Testis (tissue), 2 donors: ENCODE measurements around the gene NAT8L.

Experiments
- POLR2A ChIP-seq: fragments of 450-650 bp; IDR thresholded peaks from one replicate; pipeline ENCODE4 v1.6.1; 2017; ENCODE audit warnings: antibody characterized with exemption, mild to moderate bottlenecking, moderate library complexity
- TF ChIP-seq, protein P1 (sequence below), 3 experiments: fragments of 450-650 bp in 2 of 3; fragments of 200-600 bp in 1 of 3; sonication (generic) in 1 of 3; IDR thresholded peaks; one replicate each; pipeline ENCODE4 v1.5.1; 2016 to 2019; ENCODE audit warnings: antibody characterized with exemption in 3 of 3, mild to moderate bottlenecking in 2 of 3, moderate library complexity in 1 of 3

- TF ChIP-seq POLR2A = no peak
- TF ChIP-seq, protein P1, sequence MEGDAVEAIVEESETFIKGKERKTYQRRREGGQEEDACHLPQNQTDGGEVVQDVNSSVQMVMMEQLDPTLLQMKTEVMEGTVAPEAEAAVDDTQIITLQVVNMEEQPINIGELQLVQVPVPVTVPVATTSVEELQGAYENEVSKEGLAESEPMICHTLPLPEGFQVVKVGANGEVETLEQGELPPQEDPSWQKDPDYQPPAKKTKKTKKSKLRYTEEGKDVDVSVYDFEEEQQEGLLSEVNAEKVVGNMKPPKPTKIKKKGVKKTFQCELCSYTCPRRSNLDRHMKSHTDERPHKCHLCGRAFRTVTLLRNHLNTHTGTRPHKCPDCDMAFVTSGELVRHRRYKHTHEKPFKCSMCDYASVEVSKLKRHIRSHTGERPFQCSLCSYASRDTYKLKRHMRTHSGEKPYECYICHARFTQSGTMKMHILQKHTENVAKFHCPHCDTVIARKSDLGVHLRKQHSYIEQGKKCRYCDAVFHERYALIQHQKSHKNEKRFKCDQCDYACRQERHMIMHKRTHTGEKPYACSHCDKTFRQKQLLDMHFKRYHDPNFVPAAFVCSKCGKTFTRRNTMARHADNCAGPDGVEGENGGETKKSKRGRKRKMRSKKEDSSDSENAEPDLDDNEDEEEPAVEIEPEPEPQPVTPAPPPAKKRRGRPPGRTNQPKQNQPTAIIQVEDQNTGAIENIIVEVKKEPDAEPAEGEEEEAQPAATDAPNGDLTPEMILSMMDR (IDR thresholded peaks at IDR 0.05) = no peak
Measured at GRCh38 chr4:2044542-2045517, 14.3 kb upstream of the NAT8L start.
